Fibroblast of pulmonary artery (primary cell): ENCODE measurements around the gene SEMA4G.

Source experiments
- DNase-seq: peaks from one replicate; pipeline ENCODE4 v3.0.0-alpha.2; 2010; ENCODE audit warnings: low read depth
- H3K4me3 ChIP-seq: replicated peaks from 2 replicates; pipeline ENCODE4 v1.5.1; 2011; ENCODE audit warnings: low read depth, mild to moderate bottlenecking, control low read depth, low read length, moderate library complexity
- CTCF ChIP-seq: IDR thresholded peaks from 2 replicates; pipeline ENCODE4 v1.5.1; 2011; ENCODE audit warnings: mild to moderate bottlenecking, control low read depth, low read length, inconsistent platforms; ENCODE audit errors: missing control alignments

SEMA4G gene

GRCh38 chr10:101018118-101018599 lies 48.9 kb downstream of the SEMA4G start:
- no peak overlapping the region for H3K4me3 ChIP-seq
- TF ChIP-seq CTCF = no peak
- DNase-seq = no peak

- peak; percentile 83 for DNase-seq
- no peak overlapping the region for H3K4me3 ChIP-seq
- peak; percentile 71 for TF ChIP-seq CTCF
Measured at GRCh38 chr10:101018600-101019439, 49.5 kb downstream of the SEMA4G start.
